ENCODE results near the gene TOP1. TPM values are rescaled to one million over a fixed set of nuclear protein-coding genes. Genes with fewer than 3 reads are reported as not detected.

TOP1 gene
- 10 to 100 TPM; 77.5 to 81.2 TPM for total RNA-seq

- peak; percentile 99 for ATAC-seq
- Mint-ChIP-seq H3K9me3 (no peaks in the 10 kb centered on the region), H3K4me3 (peak within 1 kb of the TSS; percentile 99), H3K4me1 (ENCODE audit: low read depth in 2 of 2) (peaks cover 42 to 54% of the 10 kb centered on the region in 2 donors), H3K27ac (peak within 1 kb of the TSS; percentile 95 to 97), H3K36me3 (peaks cover 19% of the 10 kb centered on the region), H3K27me3 (no peaks in the 10 kb centered on the region)
- DNase-seq (ENCODE audit: low spot score) = peak; percentile 100
Measured at GRCh38 chr20:41028359-41029149, at the start of gene TOP1. TSS of gene TOP1 (plus strand) at chr20:41028822. CDS start at chr20:41029068, 246 bp downstream.

- Mint-ChIP-seq H3K4me3 (no peak overlapping the region), H3K27ac (no peak overlapping the region), H3K9me3 (peaks cover 11% of the 10 kb centered on the region), H3K27me3 (peaks cover 25 to 29% of the 10 kb centered on the region in 2 donors), H3K4me1 (ENCODE audit: low read depth in 2 of 2) (peaks cover 5 to 7% of the 10 kb centered on the region in 2 donors), H3K36me3 (peaks cover 19% of the 10 kb centered on the region)
- ATAC-seq = no peak
- DNase-seq (ENCODE audit: low spot score) = no peak
Measured at GRCh38 chr20:40979247-40979646, 49.4 kb upstream of the TOP1 start.

GRCh38 chr20:40980106-40980827 is 48.4 kb upstream of the TOP1 start:
- Mint-ChIP-seq H3K27ac (no peak overlapping the region), H3K4me1 (ENCODE audit: low read depth in 2 of 2) (peaks cover 5 to 7% of the 10 kb centered on the region in 2 donors), H3K4me3 (no peak overlapping the region), H3K36me3 (peaks cover 19% of the 10 kb centered on the region), H3K9me3 (peaks cover 11% of the 10 kb centered on the region), H3K27me3 (peaks cover 21 to 27% of the 10 kb centered on the region in 2 donors)
- ATAC-seq (peak; percentile 58 to 87), DNase-seq (ENCODE audit: low spot score) (no peak)

- Mint-ChIP-seq H3K36me3 (peaks cover 19% of the 10 kb centered on the region), H3K4me3 (no peak overlapping the region), H3K9me3 (peaks cover 11% of the 10 kb centered on the region), H3K27me3 (peaks cover 15 to 21% of the 10 kb centered on the region in 2 donors), H3K4me1 (ENCODE audit: low read depth in 2 of 2) (peaks cover 5 to 11% of the 10 kb centered on the region in 2 donors), H3K27ac (no peak overlapping the region)
- no peak for DNase-seq (ENCODE audit: low spot score)
- no peak for ATAC-seq
Measured at GRCh38 chr20:40980828-40981310, 47.8 kb upstream of the TOP1 start.

- peaks cover 6% of the 10 kb centered on the region for H3K36me3 Mint-ChIP-seq
- DNase-seq (ENCODE audit: low spot score) (no peak), ATAC-seq (no peak)
- H3K4me1 Mint-ChIP-seq (ENCODE audit: low read depth in 2 of 2) = peaks cover 16 to 20% of the 10 kb centered on the region in 2 donors
- H3K4me3 Mint-ChIP-seq = no peak overlapping the region
- peaks cover 5% of the 10 kb centered on the region for H3K9me3 Mint-ChIP-seq
- peaks cover 2 to 4% of the 10 kb centered on the region in 2 donors for H3K27me3 Mint-ChIP-seq
- no peak overlapping the region for H3K27ac Mint-ChIP-seq
Measured at GRCh38 chr20:40982415-40983145, 46.0 kb upstream of the TOP1 start.

GRCh38 chr20:40983898-40984297 is 44.7 kb upstream of the TOP1 start:
- Mint-ChIP-seq H3K27ac (no peak overlapping the region), H3K36me3 (no peaks in the 10 kb centered on the region), H3K9me3 (no peaks in the 10 kb centered on the region), H3K4me1 (ENCODE audit: low read depth in 2 of 2) (peaks cover 17 to 22% of the 10 kb centered on the region in 2 donors), H3K27me3 (no peaks in the 10 kb centered on the region), H3K4me3 (no peak overlapping the region)
- DNase-seq (ENCODE audit: low spot score) (no peak), ATAC-seq (no peak)

GRCh38 chr20:40984496-40984895 is 44.1 kb upstream of the TOP1 start:
- Mint-ChIP-seq H3K4me1 (ENCODE audit: low read depth in 2 of 2) (peaks cover 17 to 22% of the 10 kb centered on the region in 2 donors), H3K27me3 (no peaks in the 10 kb centered on the region), H3K4me3 (no peak overlapping the region), H3K27ac (no peak overlapping the region), H3K36me3 (no peaks in the 10 kb centered on the region), H3K9me3 (no peaks in the 10 kb centered on the region)
- no peak for DNase-seq (ENCODE audit: low spot score)
- no peak for ATAC-seq

- peaks cover 28 to 30% of the 10 kb centered on the region in 2 donors for H3K4me1 Mint-ChIP-seq (ENCODE audit: low read depth in 2 of 2)
- H3K36me3 Mint-ChIP-seq = no peaks in the 10 kb centered on the region
- no peaks in the 10 kb centered on the region for H3K9me3 Mint-ChIP-seq
- ATAC-seq (peak in 1 of 2 donors; percentile 66), DNase-seq (ENCODE audit: low spot score) (no peak)
- no peaks in the 10 kb centered on the region for H3K27me3 Mint-ChIP-seq
- peak overlapping the region in 1 of 2 donors; percentile 72 for H3K27ac Mint-ChIP-seq
- no peak overlapping the region for H3K4me3 Mint-ChIP-seq
Measured at GRCh38 chr20:40986774-40987173, 41.8 kb upstream of the TOP1 start.

GRCh38 chr20:40990542-40991120 is 38.0 kb upstream of the TOP1 start:
- peak overlapping the region; percentile 36 to 44 for H3K27ac Mint-ChIP-seq
- H3K4me3 Mint-ChIP-seq = no peak overlapping the region
- H3K4me1 Mint-ChIP-seq (ENCODE audit: low read depth in 2 of 2) = peaks cover 26 to 28% of the 10 kb centered on the region in 2 donors
- H3K9me3 Mint-ChIP-seq = no peaks in the 10 kb centered on the region
- DNase-seq (ENCODE audit: low spot score) = no peak
- H3K36me3 Mint-ChIP-seq = no peaks in the 10 kb centered on the region
- no peaks in the 10 kb centered on the region for H3K27me3 Mint-ChIP-seq
- peak; percentile 87 to 88 for ATAC-seq

- no peaks in the 10 kb centered on the region for H3K9me3 Mint-ChIP-seq
- H3K4me1 Mint-ChIP-seq (ENCODE audit: low read depth in 2 of 2) = peaks cover 25 to 27% of the 10 kb centered on the region in 2 donors
- H3K27ac Mint-ChIP-seq = peak overlapping the region; percentile 36 to 44
- ATAC-seq (peak in 1 of 2 donors; percentile 71), DNase-seq (ENCODE audit: low spot score) (no peak)
- no peak overlapping the region for H3K4me3 Mint-ChIP-seq
- no peaks in the 10 kb centered on the region for H3K36me3 Mint-ChIP-seq
- no peaks in the 10 kb centered on the region for H3K27me3 Mint-ChIP-seq
Measured at GRCh38 chr20:40991181-40991889, 37.3 kb upstream of the TOP1 start.

GRCh38 chr20:40992349-40993113 is 36.1 kb upstream of the TOP1 start:
- Mint-ChIP-seq H3K27ac (no peak overlapping the region), H3K9me3 (no peaks in the 10 kb centered on the region), H3K36me3 (no peaks in the 10 kb centered on the region), H3K4me3 (no peak overlapping the region), H3K4me1 (ENCODE audit: low read depth in 2 of 2) (peaks cover 17% of the 10 kb centered on the region in 2 donors), H3K27me3 (no peaks in the 10 kb centered on the region)
- ATAC-seq (no peak), DNase-seq (ENCODE audit: low spot score) (no peak)

- Mint-ChIP-seq H3K27ac (no peak overlapping the region), H3K4me3 (no peak overlapping the region), H3K36me3 (no peaks in the 10 kb centered on the region), H3K4me1 (ENCODE audit: low read depth in 2 of 2) (peaks cover 15 to 16% of the 10 kb centered on the region in 2 donors), H3K27me3 (no peaks in the 10 kb centered on the region), H3K9me3 (no peaks in the 10 kb centered on the region)
- ATAC-seq = no peak
- DNase-seq (ENCODE audit: low spot score) = no peak
Measured at GRCh38 chr20:40993794-40994540, 34.7 kb upstream of the TOP1 start.
